KMS-11 (cell line): ENCODE data around the gene MRPS22.
"Not testable (repeated sequence)": the region's sequence is repeated elsewhere in the genome, so short reads cannot be mapped to it uniquely, and the experiment has no call there.

Experiments
- H2AFZ ChIP-seq: fragments of 200-600 bp; sonication (generic); 2 replicates; pipeline ENCODE4 v1.6.1; 2016; ENCODE audit warnings: antibody characterized with exemption, mixed run types, low read depth
- H3K27ac ChIP-seq: fragments of 200-600 bp; sonication (generic); 2 replicates; pipeline ENCODE4 v1.6.1; 2016; ENCODE audit warnings: mild to moderate bottlenecking, mixed run types
- H3K27me3 ChIP-seq: fragments of 200-600 bp; sonication (generic); 2 replicates; pipeline ENCODE4 v1.6.1; 2017; ENCODE audit warnings: mild to moderate bottlenecking, low read depth, mixed run types, moderate library complexity; ENCODE audit not compliant: insufficient read depth
- H3K36me3 ChIP-seq: fragments of 200-600 bp; sonication (generic); 2 replicates; pipeline ENCODE4 v1.6.1; 2017; ENCODE audit warnings: mild to moderate bottlenecking, mixed run types; ENCODE audit not compliant: insufficient read depth
- H3K4me1 ChIP-seq: fragments of 200-600 bp; sonication (generic); 2 replicates; pipeline ENCODE4 v1.6.1; 2016; ENCODE audit warnings: mild to moderate bottlenecking, low read depth, mixed run types; ENCODE audit not compliant: poor library complexity, severe bottlenecking
- H3K4me2 ChIP-seq: fragments of 200-600 bp; sonication (generic); 2 replicates; pipeline ENCODE4 v1.7.0; 2016; ENCODE audit warnings: mild to moderate bottlenecking, mixed run types
- H3K4me3 ChIP-seq: fragments of 200-600 bp; sonication (generic); IDR thresholded peaks from 2 replicates; pipeline ENCODE4 v1.6.1; 2017; ENCODE audit warnings: low read depth, low read length, mixed read lengths; ENCODE audit not compliant: insufficient read depth
- H3K79me2 ChIP-seq: fragments of 200-600 bp; sonication (generic); 2 replicates; pipeline ENCODE4 v1.6.1; 2016; ENCODE audit warnings: low read depth, mixed run types; ENCODE audit not compliant: insufficient read depth
- H3K9ac ChIP-seq: fragments of 200-600 bp; sonication (generic); 2 replicates; pipeline ENCODE4 v1.6.1; 2016; ENCODE audit warnings: mild to moderate bottlenecking, mixed run types
- H4K20me1 ChIP-seq: fragments of 200-600 bp; sonication (generic); 2 replicates; pipeline ENCODE4 v1.6.1; 2016; ENCODE audit warnings: mild to moderate bottlenecking, mixed run types; ENCODE audit not compliant: insufficient read depth
- CTCF ChIP-seq: fragments of 200-600 bp; sonication (generic); conservative IDR thresholded peaks from 2 replicates; pipeline ENCODE4 v1.6.1; 2017; ENCODE audit warnings: low read depth, mild to moderate bottlenecking, antibody characterized with exemption, low read length, moderate library complexity, mixed read lengths

MRPS22 gene

GRCh38 chr3:139380575-139380974 lies 36.8 kb downstream of the MRPS22 start:
- H4K20me1 ChIP-seq: peaks cover 5% of the 10 kb centered on the region; the same call in 1 of the 2 replicates
- peaks cover 29% of the 10 kb centered on the region for H3K79me2 ChIP-seq
- TF ChIP-seq CTCF: no peak
- H3K9ac ChIP-seq: no peak overlapping the region
- no peak overlapping the region for H2AFZ ChIP-seq
- peaks cover 7% of the 10 kb centered on the region for H3K4me1 ChIP-seq
- H3K4me3 ChIP-seq: no peak overlapping the region
- no peak overlapping the region for H3K27ac ChIP-seq
- H3K27me3 ChIP-seq: no peaks in the 10 kb centered on the region
- H3K4me2 ChIP-seq: no peak overlapping the region
- peaks cover 23% of the 10 kb centered on the region; the same call in 1 of the 2 replicates for H3K36me3 ChIP-seq

GRCh38 chr3:139382291-139382690 lies 38.5 kb downstream of the MRPS22 start:
- H3K27ac ChIP-seq, H3K4me1 ChIP-seq, H3K4me2 ChIP-seq, H3K27me3 ChIP-seq, H3K9ac ChIP-seq, H3K4me3 ChIP-seq, H4K20me1 ChIP-seq, H2AFZ ChIP-seq: not testable (repeated sequence)
- Histone ChIP-seq H3K79me2 (peaks cover 46% of the 10 kb centered on the region), H3K36me3 (peaks cover 19% of the 10 kb centered on the region; the same call in 1 of the 2 replicates)

- H3K9ac ChIP-seq: no peak overlapping the region
- H3K4me1 ChIP-seq: peaks cover 20% of the 10 kb centered on the region
- H4K20me1 ChIP-seq: no peaks in the 10 kb centered on the region
- H3K4me2 ChIP-seq: peak overlapping the region; percentile 61
- peaks cover 5% of the 10 kb centered on the region; the same call in 1 of the 2 replicates for H3K36me3 ChIP-seq
- no peak for TF ChIP-seq CTCF
- H3K79me2 ChIP-seq: peaks cover 68% of the 10 kb centered on the region
- no peaks in the 10 kb centered on the region for H3K27me3 ChIP-seq
- H2AFZ ChIP-seq: no peak overlapping the region
- H3K4me3 ChIP-seq: no peak overlapping the region
- H3K27ac ChIP-seq: no peak overlapping the region
These were observed 44.3 kb downstream of the MRPS22 start for GRCh38 chr3:139388077-139388476.

- H4K20me1 ChIP-seq: no peaks in the 10 kb centered on the region
- H3K36me3 ChIP-seq: no peaks in the 10 kb centered on the region; the same call in 1 of the 2 replicates
- H3K4me3 ChIP-seq: peak overlapping the region; percentile 91
- H3K9ac ChIP-seq: peak overlapping the region; percentile 93
- H3K79me2 ChIP-seq: peaks cover 65% of the 10 kb centered on the region
- no peaks in the 10 kb centered on the region for H3K27me3 ChIP-seq
- H2AFZ ChIP-seq: peak overlapping the region; percentile 90
- peak overlapping the region; percentile 61 for H3K4me2 ChIP-seq
- peak overlapping the region; percentile 89 for H3K27ac ChIP-seq
- peaks cover 20% of the 10 kb centered on the region for H3K4me1 ChIP-seq
- no peak for TF ChIP-seq CTCF
These were observed 45.2 kb downstream of the MRPS22 start for GRCh38 chr3:139388821-139389551.
